ENCODE measurements around the gene PSG1.

The PSG1 gene

GRCh38 chr19:42816894-42817293, 62.6 kb downstream of the PSG1 start:
- DNase-seq, result no peak
